SK-N-SH (cell line): Measurements from ENCODE around the gene SPSB4. TPM values are rescaled to one million over a fixed set of nuclear protein-coding genes. Genes with fewer than 3 reads are reported as not detected.

Source experiments
- CTCF ChIA-PET: fragments of 300-600, 350-600 bp; formaldehyde crosslinking; extraction: SDS; loops from one replicate; lab custom pipeline; 2021; lab: Yijun Ruan, JAX
- POLR2A ChIA-PET: fragments of 350-600 bp; sonication (Branson Sonifier 250); formaldehyde crosslinking; extraction: SDS; loops from one replicate; lab custom pipeline; 2020; ENCODE audit warnings: antibody characterized with exemption, inconsistent platforms; lab: Yijun Ruan, JAX
- DNase-seq: peaks from one replicate; pipeline ENCODE4 v3.0.0; 2012
- H2AFZ ChIP-seq: fragments of 200-600 bp; sonication (generic); 2 replicates; pipeline ENCODE4 v1.8.1; 2016; ENCODE audit warnings: antibody characterized with exemption, mild to moderate bottlenecking, low read depth
- H3F3A ChIP-seq: fragments of 200-600 bp; sonication (generic); replicated peaks from 2 replicates; pipeline ENCODE3; 2016; ENCODE audit warnings: antibody characterized with exemption, mild to moderate bottlenecking; ENCODE audit not compliant: insufficient read depth
- H3K27ac ChIP-seq, 2 experiments: fragments of 200-500 bp in 1 of 2; fragments of 200-600 bp in 1 of 2; sonication (Bioruptor generic) in 1 of 2; sonication (generic), shearing (Covaris generic) in 1 of 2; 2 replicates each; pipeline versions ENCODE4 v1.5.1 to v1.6.1; 2014 to 2016; ENCODE audit warnings: low read depth in 2 of 2, inconsistent platforms in 1 of 2, low read length in 1 of 2, mild to moderate bottlenecking in 1 of 2, mixed read lengths in 1 of 2
- H3K27me3 ChIP-seq: fragments of 200-600 bp; sonication (generic), shearing (Covaris generic); 2 replicates; pipeline ENCODE4 v1.6.1; 2016; ENCODE audit warnings: mixed run types; ENCODE audit not compliant: insufficient read depth
- H3K36me3 ChIP-seq, 2 experiments: fragments of 200-500 bp in 1 of 2; fragments of 200-600 bp in 1 of 2; sonication (Bioruptor generic) in 1 of 2; sonication (generic) in 1 of 2; replicated peaks in 1 of 2; 2 replicates each; pipeline versions ENCODE3 to v1.5.1; 2014 to 2016; ENCODE audit warnings: low read length in 1 of 2, mild to moderate bottlenecking in 1 of 2; ENCODE audit not compliant: insufficient read depth in 2 of 2, control insufficient read depth in 1 of 2
- H3K4me1 ChIP-seq, 2 experiments: fragments of 200-500 bp in 1 of 2; fragments of 200-600 bp in 1 of 2; sonication (Bioruptor generic) in 1 of 2; sonication (generic), shearing (Covaris generic) in 1 of 2; 2 replicates each; pipeline versions ENCODE4 v1.5.1 to v1.6.1; 2014 to 2016; ENCODE audit warnings: low read depth in 1 of 2, low read length in 1 of 2, mixed run types in 1 of 2; ENCODE audit not compliant: insufficient read depth in 2 of 2, control insufficient read depth in 1 of 2
- H3K4me2 ChIP-seq: fragments of 200-600 bp; sonication (generic), shearing (Covaris generic); 2 replicates; pipeline ENCODE4 v1.6.1; 2017; ENCODE audit warnings: mixed run types
- H3K4me3 ChIP-seq, 2 experiments: fragments of 200-500 bp in 1 of 2; fragments of 200-600 bp in 1 of 2; sonication (Bioruptor generic) in 1 of 2; sonication (generic), shearing (Covaris generic) in 1 of 2; 2 replicates each; pipeline versions ENCODE4 v1.5.1 to v1.8.1; 2014 to 2016; ENCODE audit warnings: low read depth in 2 of 2, inconsistent platforms in 1 of 2, low read length in 1 of 2, mild to moderate bottlenecking in 1 of 2, mixed read lengths in 1 of 2, moderate library complexity in 1 of 2
- H3K79me2 ChIP-seq: fragments of 200-600 bp; sonication (generic); 2 replicates; pipeline ENCODE4 v1.8.1; 2017; ENCODE audit warnings: mild to moderate bottlenecking; ENCODE audit not compliant: insufficient read depth
- H3K9ac ChIP-seq: fragments of 200-600 bp; sonication (generic); 2 replicates; pipeline ENCODE4 v1.6.1; 2017; ENCODE audit warnings: mixed run types
- H3K9me2 ChIP-seq: fragments of 200-600 bp; sonication (generic); 2 replicates; pipeline ENCODE4 v1.6.1; 2017; ENCODE audit warnings: mixed run types
- H3K9me3 ChIP-seq: fragments of 200-600 bp; sonication (generic); 2 replicates; pipeline ENCODE4 v1.6.1; 2017; ENCODE audit warnings: mixed run types, mild to moderate bottlenecking, moderate library complexity
- H4K20me1 ChIP-seq: fragments of 200-600 bp; sonication (generic); 2 replicates; pipeline ENCODE4 v1.6.1; 2017; ENCODE audit warnings: mild to moderate bottlenecking, mixed run types; ENCODE audit not compliant: insufficient read depth
- CHD2 ChIP-seq: fragments of 150-350 bp; IDR thresholded peaks from 2 replicates; pipeline ENCODE4 v1.6.1; 2018; ENCODE audit warnings: low read length; ENCODE audit not compliant: partially characterized antibody
- RAD21 ChIP-seq: IDR thresholded peaks from 2 replicates; pipeline ENCODE4 v1.6.1; 2012; ENCODE audit warnings: mild to moderate bottlenecking, low read length
- TEAD4 ChIP-seq: IDR thresholded peaks from 2 replicates; pipeline ENCODE4 v1.4.0; 2012; ENCODE audit warnings: mild to moderate bottlenecking, borderline replicate concordance; ENCODE audit not compliant: insufficient read depth
- WGBS: methylation state at CpG from one replicate; pipeline ENCODE4 v1.1.6; 2017; ENCODE audit warnings: low lambda C conversion rate; 5-methylcytosine and 5-hydroxymethylcytosine counted together
- polyA plus RNA-seq, 3 experiments: library from polyadenylated mRNA; depleted of rRNA; stranded (reverse); fragments of >200 nt; gene quantifications; 2 replicates each; pipeline ENCODE4 v1.2.3, GENCODE V29; 2012
- TF ChIP-seq, protein P1 (sequence below): fragments of 200-600 bp; sonication (generic); IDR thresholded peaks from 2 replicates; pipeline ENCODE4 v1.6.1; 2017; ENCODE audit warnings: antibody characterized with exemption, mild to moderate bottlenecking, moderate library complexity
- TF ChIP-seq, protein P2 (sequence below): fragments of 150-350 bp; IDR thresholded peaks from 2 replicates; pipeline ENCODE4 v1.6.1; 2017; ENCODE audit warnings: antibody characterized with exemption, low read length, low read depth, borderline replicate concordance
- TF ChIP-seq, protein P3 (sequence below): IDR thresholded peaks from 2 replicates; pipeline ENCODE4; 2012
- TF ChIP-seq, protein P4 (sequence below): IDR thresholded peaks from 2 replicates; pipeline ENCODE4 v1.4.0; 2012; ENCODE audit warnings: low read depth, borderline replicate concordance

The SPSB4 gene
- polyA plus RNA-seq, 1 of the 3 experiments (the other 2 are of a cell fraction): 0.10 TPM

DNA sequence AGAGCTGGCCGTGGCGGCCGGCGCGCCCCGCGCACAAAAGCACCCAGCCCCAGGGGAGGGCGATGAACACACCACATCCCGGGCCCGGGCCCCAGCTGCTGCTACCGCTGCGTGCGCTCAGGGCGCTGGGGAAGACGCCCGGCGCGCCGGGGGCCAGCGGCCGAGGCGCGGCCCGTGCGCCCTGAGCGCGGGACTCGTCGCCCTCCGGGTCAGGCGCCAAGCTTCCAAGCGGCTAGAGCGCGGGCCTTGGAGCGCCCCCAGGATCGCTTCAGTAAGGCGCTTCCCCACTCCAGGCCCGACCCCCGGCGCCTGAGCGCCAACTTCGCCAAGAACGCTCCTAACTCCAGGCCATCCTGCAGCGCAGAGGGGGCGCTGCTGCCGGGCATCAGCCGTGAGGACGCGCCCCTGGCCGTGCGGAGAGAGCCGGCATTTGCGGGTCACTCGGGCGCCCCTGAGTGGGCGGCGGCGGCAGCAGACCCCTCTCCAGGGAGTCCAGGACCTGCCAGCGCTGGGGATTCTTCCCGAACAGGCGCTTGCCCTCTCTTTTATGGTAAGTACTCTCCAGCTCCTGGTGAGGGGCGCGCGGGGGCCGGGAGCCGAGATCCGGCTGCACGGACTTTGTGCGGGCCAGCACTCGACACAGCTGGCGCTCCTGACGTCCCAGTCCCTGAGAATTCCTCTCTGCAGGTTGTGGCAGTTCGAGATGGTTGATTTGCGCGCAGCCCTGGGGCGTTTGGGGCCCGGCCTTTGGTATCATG is 475 bp downstream of the SPSB4 start:
- POLR2A ChIA-PET: interaction anchor here (0.6 to 2.4 kb wide), 7 partner anchors 12 to 110 kb away, joined by 3 to 10 read pairs (median 5); no protein-coding TSS in a partner anchor
- WGBS: 1% methylated on average over 15 of the region's 77 CpGs
- peak overlapping the region in 1 of 2 experiments; percentile 50; a peak in 2 of 4 replicates for H3K27ac ChIP-seq
- peak; percentile 88 for DNase-seq
- H2AFZ ChIP-seq: no peak overlapping the region
- peak overlapping the region; percentile 23 to 49; a peak in 3 of 4 replicates for H3K4me3 ChIP-seq
- CTCF ChIA-PET: interaction anchor here (0.6 to 6.5 kb wide), 40 partner anchors 9 to 403 kb away, joined by 3 to 77 read pairs (median 6); partner anchors contain the start of gene PXYLP1
- TF ChIP-seq RAD21 (peak; percentile 11; the same call in 1 of the 2 replicates), TEAD4 (no peak)
- TF ChIP-seq, protein P1, sequence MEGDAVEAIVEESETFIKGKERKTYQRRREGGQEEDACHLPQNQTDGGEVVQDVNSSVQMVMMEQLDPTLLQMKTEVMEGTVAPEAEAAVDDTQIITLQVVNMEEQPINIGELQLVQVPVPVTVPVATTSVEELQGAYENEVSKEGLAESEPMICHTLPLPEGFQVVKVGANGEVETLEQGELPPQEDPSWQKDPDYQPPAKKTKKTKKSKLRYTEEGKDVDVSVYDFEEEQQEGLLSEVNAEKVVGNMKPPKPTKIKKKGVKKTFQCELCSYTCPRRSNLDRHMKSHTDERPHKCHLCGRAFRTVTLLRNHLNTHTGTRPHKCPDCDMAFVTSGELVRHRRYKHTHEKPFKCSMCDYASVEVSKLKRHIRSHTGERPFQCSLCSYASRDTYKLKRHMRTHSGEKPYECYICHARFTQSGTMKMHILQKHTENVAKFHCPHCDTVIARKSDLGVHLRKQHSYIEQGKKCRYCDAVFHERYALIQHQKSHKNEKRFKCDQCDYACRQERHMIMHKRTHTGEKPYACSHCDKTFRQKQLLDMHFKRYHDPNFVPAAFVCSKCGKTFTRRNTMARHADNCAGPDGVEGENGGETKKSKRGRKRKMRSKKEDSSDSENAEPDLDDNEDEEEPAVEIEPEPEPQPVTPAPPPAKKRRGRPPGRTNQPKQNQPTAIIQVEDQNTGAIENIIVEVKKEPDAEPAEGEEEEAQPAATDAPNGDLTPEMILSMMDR: no peak
- TF ChIP-seq, protein P2, sequence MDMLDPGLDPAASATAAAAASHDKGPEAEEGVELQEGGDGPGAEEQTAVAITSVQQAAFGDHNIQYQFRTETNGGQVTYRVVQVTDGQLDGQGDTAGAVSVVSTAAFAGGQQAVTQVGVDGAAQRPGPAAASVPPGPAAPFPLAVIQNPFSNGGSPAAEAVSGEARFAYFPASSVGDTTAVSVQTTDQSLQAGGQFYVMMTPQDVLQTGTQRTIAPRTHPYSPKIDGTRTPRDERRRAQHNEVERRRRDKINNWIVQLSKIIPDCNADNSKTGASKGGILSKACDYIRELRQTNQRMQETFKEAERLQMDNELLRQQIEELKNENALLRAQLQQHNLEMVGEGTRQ: no peak
- peaks cover 0 to 11% of the 10 kb centered on the region in 2 experiments; a peak in 2 of 4 replicates for H3K4me1 ChIP-seq
- no peaks in the 10 kb centered on the region for H3K36me3 ChIP-seq
- H3K4me2 ChIP-seq: peak overlapping the region; percentile 62; the same call in 1 of the 2 replicates
- H3K9ac ChIP-seq: no peak overlapping the region
- H3K9me3 ChIP-seq: no peaks in the 10 kb centered on the region
- peaks cover 22% of the 10 kb centered on the region for H3K27me3 ChIP-seq
- H4K20me1 ChIP-seq: no peaks in the 10 kb centered on the region
- no peaks in the 10 kb centered on the region for H3K9me2 ChIP-seq
- H3K79me2 ChIP-seq: no peaks in the 10 kb centered on the region
- H3F3A ChIP-seq: no peaks in the 10 kb centered on the region

DNA sequence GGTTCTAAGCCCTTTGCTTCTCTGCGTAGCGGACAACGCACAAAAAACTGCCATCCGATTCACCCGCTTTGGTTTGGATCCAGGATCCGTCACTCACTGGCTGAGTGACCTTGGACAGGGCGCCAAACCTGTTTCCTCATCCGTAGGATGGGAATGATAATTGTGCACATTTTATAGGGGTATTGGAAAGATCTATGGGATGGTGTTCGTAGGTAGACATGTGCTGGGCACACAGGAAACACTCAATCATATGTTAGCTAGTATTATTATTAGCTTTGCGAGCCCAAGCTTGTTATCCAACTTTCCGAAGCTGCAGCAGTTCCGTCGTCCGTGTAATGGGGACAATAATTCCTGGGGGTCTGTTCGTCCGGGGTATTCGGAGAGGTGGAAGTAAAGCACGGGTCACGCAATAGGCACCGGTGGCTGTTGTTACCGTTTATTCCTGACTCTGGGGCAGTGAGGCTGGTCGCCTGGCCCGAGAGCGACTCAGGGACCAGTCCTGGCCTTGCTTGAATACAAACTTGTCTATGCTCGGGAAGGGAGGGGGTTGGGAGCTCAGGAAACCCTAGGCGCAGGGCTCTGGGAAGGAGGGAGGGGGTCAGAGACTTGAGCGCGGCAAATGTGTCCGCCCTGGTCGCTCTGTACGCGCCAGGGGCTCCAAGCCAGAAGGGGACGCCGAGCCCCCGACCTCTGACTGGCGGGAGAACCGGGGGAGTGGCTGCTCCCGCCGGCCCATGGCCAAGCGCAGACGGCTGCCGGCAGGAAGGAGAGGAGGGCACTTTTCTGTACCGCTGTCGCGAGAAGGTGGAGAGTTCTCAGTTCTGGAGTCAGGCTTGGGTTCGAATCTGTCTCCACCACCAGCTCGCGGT is 1.3 kb downstream of the SPSB4 start:
- H3K4me3 ChIP-seq: peak overlapping the region in 1 of 2 experiments; percentile 49; a peak in 2 of 4 replicates
- no peaks in the 10 kb centered on the region for H3K36me3 ChIP-seq
- no peak overlapping the region for H3K9ac ChIP-seq
- no peaks in the 10 kb centered on the region for H3F3A ChIP-seq
- H2AFZ ChIP-seq: no peak overlapping the region
- peaks cover 22% of the 10 kb centered on the region for H3K27me3 ChIP-seq
- H3K9me3 ChIP-seq: no peaks in the 10 kb centered on the region
- DNase-seq: peak; percentile 80
- 0 out of 2 replicates have a peak overlapping the region, but pooled peaks have one; percentile 62 for H3K4me2 ChIP-seq
- TF ChIP-seq, protein P3, sequence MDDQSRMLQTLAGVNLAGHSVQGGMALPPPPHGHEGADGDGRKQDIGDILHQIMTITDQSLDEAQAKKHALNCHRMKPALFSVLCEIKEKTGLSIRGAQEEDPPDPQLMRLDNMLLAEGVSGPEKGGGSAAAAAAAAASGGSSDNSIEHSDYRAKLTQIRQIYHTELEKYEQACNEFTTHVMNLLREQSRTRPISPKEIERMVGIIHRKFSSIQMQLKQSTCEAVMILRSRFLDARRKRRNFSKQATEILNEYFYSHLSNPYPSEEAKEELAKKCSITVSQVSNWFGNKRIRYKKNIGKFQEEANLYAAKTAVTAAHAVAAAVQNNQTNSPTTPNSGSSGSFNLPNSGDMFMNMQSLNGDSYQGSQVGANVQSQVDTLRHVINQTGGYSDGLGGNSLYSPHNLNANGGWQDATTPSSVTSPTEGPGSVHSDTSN: no peak
- TF ChIP-seq, protein P4, sequence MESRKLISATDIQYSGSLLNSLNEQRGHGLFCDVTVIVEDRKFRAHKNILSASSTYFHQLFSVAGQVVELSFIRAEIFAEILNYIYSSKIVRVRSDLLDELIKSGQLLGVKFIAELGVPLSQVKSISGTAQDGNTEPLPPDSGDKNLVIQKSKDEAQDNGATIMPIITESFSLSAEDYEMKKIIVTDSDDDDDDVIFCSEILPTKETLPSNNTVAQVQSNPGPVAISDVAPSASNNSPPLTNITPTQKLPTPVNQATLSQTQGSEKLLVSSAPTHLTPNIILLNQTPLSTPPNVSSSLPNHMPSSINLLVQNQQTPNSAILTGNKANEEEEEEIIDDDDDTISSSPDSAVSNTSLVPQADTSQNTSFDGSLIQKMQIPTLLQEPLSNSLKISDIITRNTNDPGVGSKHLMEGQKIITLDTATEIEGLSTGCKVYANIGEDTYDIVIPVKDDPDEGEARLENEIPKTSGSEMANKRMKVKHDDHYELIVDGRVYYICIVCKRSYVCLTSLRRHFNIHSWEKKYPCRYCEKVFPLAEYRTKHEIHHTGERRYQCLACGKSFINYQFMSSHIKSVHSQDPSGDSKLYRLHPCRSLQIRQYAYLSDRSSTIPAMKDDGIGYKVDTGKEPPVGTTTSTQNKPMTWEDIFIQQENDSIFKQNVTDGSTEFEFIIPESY: no peak
- peak; percentile 96 for TF ChIP-seq CHD2
- TF ChIP-seq, all 33 proteins: peak for 1
- POLR2A ChIA-PET: interaction anchor here (1.0 to 2.4 kb wide), 4 partner anchors 11 to 63 kb away, joined by 3 to 10 read pairs (median 6); no protein-coding TSS in a partner anchor
- WGBS: 4% methylated on average over 31 of the region's 48 CpGs
- CTCF ChIA-PET: interaction anchor here (0.6 to 6.5 kb wide), 22 partner anchors 12 to 140 kb away, joined by 3 to 77 read pairs (median 10); no protein-coding TSS in a partner anchor
- Histone ChIP-seq H3K9me2 (no peaks in the 10 kb centered on the region), H4K20me1 (no peaks in the 10 kb centered on the region), H3K4me1 (peaks cover 0 to 17% of the 10 kb centered on the region in 2 experiments; a peak in 2 of 4 replicates), H3K27ac (no peak overlapping the region; a peak in 2 of 4 replicates), H3K79me2 (no peaks in the 10 kb centered on the region)
